ENCODE data around the gene SLC17A4. TPM values are rescaled to one million over a fixed set of nuclear protein-coding genes. Genes with fewer than 3 reads are reported as not detected.

Gene SLC17A4
- polyA plus RNA-seq, 1 donor from 2014 or later, result 0.28 TPM

DNA sequence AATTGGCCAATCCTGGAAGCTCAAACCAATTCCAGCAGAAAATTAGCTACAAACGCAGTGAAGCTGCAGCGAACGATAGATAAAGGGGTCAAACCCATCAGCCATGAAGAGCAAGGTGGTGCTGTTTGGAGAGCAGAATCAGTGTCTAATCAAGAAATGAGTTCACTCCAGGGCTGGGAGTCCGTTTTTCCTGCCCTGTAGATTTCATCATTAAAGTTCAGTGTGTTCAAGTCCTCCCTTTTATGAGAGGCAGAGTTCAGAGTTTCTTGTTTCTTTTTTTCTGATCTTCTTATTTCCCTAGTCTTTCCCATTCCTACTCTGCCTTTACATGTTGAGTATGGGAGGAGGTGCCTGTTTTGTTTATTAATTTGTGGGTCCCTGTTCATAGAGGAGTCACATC, 46.9 kb downstream of the SLC17A4 start:
- Histone ChIP-seq H3K36me3 (ENCODE audit: insufficient read depth, low read length) (no peaks in the 10 kb centered on the region), H2AFZ (ENCODE audit: low read depth, low read length) (no peak overlapping the region), H3K27ac (ENCODE audit: low read length) (no peak overlapping the region), H3K9me2 (ENCODE audit: insufficient read depth, low read length) (no peaks in the 10 kb centered on the region), H4K20me1 (ENCODE audit: insufficient read depth) (no peaks in the 10 kb centered on the region), H3K9me3 (ENCODE audit: low read length) (no peaks in the 10 kb centered on the region), H3F3A (ENCODE audit: insufficient read depth, low read length, poor library complexity, severe bottlenecking) (no peaks in the 10 kb centered on the region), H3K79me2 (replicated peaks; ENCODE audit: insufficient read depth, low read length) (no peaks in the 10 kb centered on the region), H3K4me2 (ENCODE audit: low read length) (no peak overlapping the region), H3K4me3 (ENCODE audit: low read length) (no peak overlapping the region), H3K27me3 (ENCODE audit: insufficient read depth, low read depth, low read length) (no peaks in the 10 kb centered on the region), H3K9ac (ENCODE audit: low read length) (no peak overlapping the region)
- no peak for TF ChIP-seq POLR2AphosphoS5 (IDR thresholded peaks at IDR 0.05)
- TF ChIP-seq EZH2 (IDR thresholded peaks at IDR 0.05; ENCODE audit: borderline replicate concordance, insufficient read depth, low read length, poor library complexity, severe bottlenecking), result no peak

GRCh38 chr6:25804804-25805203, 50.3 kb downstream of the SLC17A4 start:
- Histone ChIP-seq H3K9me2 (ENCODE audit: insufficient read depth, low read length) (no peaks in the 10 kb centered on the region), H3K36me3 (ENCODE audit: insufficient read depth, low read length) (no peaks in the 10 kb centered on the region), H3K27ac (ENCODE audit: low read length) (no peak overlapping the region), H3K4me2 (ENCODE audit: low read length) (no peak overlapping the region), H3K79me2 (replicated peaks; ENCODE audit: insufficient read depth, low read length) (no peaks in the 10 kb centered on the region), H3K27me3 (ENCODE audit: insufficient read depth, low read depth, low read length) (no peaks in the 10 kb centered on the region), H4K20me1 (ENCODE audit: insufficient read depth) (no peaks in the 10 kb centered on the region), H3F3A (ENCODE audit: insufficient read depth, low read length, poor library complexity, severe bottlenecking) (no peaks in the 10 kb centered on the region), H2AFZ (ENCODE audit: low read depth, low read length) (no peak overlapping the region), H3K9me3 (ENCODE audit: low read length) (no peaks in the 10 kb centered on the region), H3K4me3 (ENCODE audit: low read length) (no peak overlapping the region), H3K9ac (ENCODE audit: low read length) (no peak overlapping the region)
- TF ChIP-seq MXI1 (conservative IDR thresholded peaks at IDR 0.05; ENCODE audit: poor library complexity, severe bottlenecking) (no peak), SMC3 (conservative IDR thresholded peaks at IDR 0.05; ENCODE audit: poor library complexity) (no peak), EP300 (conservative IDR thresholded peaks at IDR 0.05; ENCODE audit: poor library complexity, severe bottlenecking) (no peak)
- TF ChIP-seq, protein P1, sequence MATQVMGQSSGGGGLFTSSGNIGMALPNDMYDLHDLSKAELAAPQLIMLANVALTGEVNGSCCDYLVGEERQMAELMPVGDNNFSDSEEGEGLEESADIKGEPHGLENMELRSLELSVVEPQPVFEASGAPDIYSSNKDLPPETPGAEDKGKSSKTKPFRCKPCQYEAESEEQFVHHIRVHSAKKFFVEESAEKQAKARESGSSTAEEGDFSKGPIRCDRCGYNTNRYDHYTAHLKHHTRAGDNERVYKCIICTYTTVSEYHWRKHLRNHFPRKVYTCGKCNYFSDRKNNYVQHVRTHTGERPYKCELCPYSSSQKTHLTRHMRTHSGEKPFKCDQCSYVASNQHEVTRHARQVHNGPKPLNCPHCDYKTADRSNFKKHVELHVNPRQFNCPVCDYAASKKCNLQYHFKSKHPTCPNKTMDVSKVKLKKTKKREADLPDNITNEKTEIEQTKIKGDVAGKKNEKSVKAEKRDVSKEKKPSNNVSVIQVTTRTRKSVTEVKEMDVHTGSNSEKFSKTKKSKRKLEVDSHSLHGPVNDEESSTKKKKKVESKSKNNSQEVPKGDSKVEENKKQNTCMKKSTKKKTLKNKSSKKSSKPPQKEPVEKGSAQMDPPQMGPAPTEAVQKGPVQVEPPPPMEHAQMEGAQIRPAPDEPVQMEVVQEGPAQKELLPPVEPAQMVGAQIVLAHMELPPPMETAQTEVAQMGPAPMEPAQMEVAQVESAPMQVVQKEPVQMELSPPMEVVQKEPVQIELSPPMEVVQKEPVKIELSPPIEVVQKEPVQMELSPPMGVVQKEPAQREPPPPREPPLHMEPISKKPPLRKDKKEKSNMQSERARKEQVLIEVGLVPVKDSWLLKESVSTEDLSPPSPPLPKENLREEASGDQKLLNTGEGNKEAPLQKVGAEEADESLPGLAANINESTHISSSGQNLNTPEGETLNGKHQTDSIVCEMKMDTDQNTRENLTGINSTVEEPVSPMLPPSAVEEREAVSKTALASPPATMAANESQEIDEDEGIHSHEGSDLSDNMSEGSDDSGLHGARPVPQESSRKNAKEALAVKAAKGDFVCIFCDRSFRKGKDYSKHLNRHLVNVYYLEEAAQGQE (IDR thresholded peaks at IDR 0.05; ENCODE audit: borderline replicate concordance), result no peak

- Histone ChIP-seq H3K9me3 (ENCODE audit: low read length) (no peaks in the 10 kb centered on the region), H3K9ac (ENCODE audit: low read length) (no peak overlapping the region), H3K27me3 (ENCODE audit: insufficient read depth, low read depth, low read length) (no peaks in the 10 kb centered on the region), H3K9me2 (ENCODE audit: insufficient read depth, low read length) (no peaks in the 10 kb centered on the region), H3K79me2 (replicated peaks; ENCODE audit: insufficient read depth, low read length) (no peaks in the 10 kb centered on the region), H3K4me3 (ENCODE audit: low read length) (no peak overlapping the region), H3F3A (ENCODE audit: insufficient read depth, low read length, poor library complexity, severe bottlenecking) (no peaks in the 10 kb centered on the region), H3K36me3 (ENCODE audit: insufficient read depth, low read length) (no peaks in the 10 kb centered on the region), H3K27ac (ENCODE audit: low read length) (no peak overlapping the region), H2AFZ (ENCODE audit: low read depth, low read length) (no peak overlapping the region), H3K4me2 (ENCODE audit: low read length) (no peak overlapping the region), H4K20me1 (ENCODE audit: insufficient read depth) (no peaks in the 10 kb centered on the region)
- no peak for TF ChIP-seq SMC3 (conservative IDR thresholded peaks at IDR 0.05; ENCODE audit: poor library complexity)
- no peak for TF ChIP-seq CTCF (IDR thresholded peaks at IDR 0.05; ENCODE audit: poor library complexity, severe bottlenecking)
- TF ChIP-seq, protein P1 (IDR thresholded peaks at IDR 0.05; ENCODE audit: borderline replicate concordance), result no peak
- TF ChIP-seq POLR2AphosphoS5 (IDR thresholded peaks at IDR 0.05), result no peak
- no peak for TF ChIP-seq TAF1 (IDR thresholded peaks at IDR 0.05; ENCODE audit: low read depth)
- TF ChIP-seq EP300 (conservative IDR thresholded peaks at IDR 0.05; ENCODE audit: poor library complexity, severe bottlenecking), result no peak
- TF ChIP-seq RAD21 (conservative IDR thresholded peaks at IDR 0.05), result no peak
- TF ChIP-seq MXI1 (conservative IDR thresholded peaks at IDR 0.05; ENCODE audit: poor library complexity, severe bottlenecking), result no peak
- TF ChIP-seq EZH2 (IDR thresholded peaks at IDR 0.05; ENCODE audit: borderline replicate concordance, insufficient read depth, low read length, poor library complexity, severe bottlenecking), result no peak
These were observed 60.7 kb downstream of the SLC17A4 start for GRCh38 chr6:25815194-25815593.
